GM19467 (cell line): ENCODE data around the gene FOCAD.

Source experiments
- ATAC-seq: cut with Tn5 transposase; IDR thresholded peaks from one replicate; pipeline ENCODE4 v1.9.1; 2021; ENCODE audit warnings: mild to moderate bottlenecking, moderate library complexity; ENCODE audit not compliant: unreplicated experiment

The FOCAD gene

GRCh38 chr9:20996809-20997208 is 312.8 kb downstream of the FOCAD start:
- peak; percentile 44 for ATAC-seq

- peak; percentile 81 for ATAC-seq
Measured at GRCh38 chr9:20997503-20998076, 313.5 kb downstream of the FOCAD start.

- ATAC-seq: no peak
Measured at GRCh38 chr9:21001581-21001980, 317.5 kb downstream of the FOCAD start.

- ATAC-seq: no peak
Measured at GRCh38 chr9:21002040-21002439, 318.0 kb downstream of the FOCAD start.

- ATAC-seq: no peak
Measured at GRCh38 chr9:21015129-21015815, 331.2 kb downstream of the FOCAD start.

- ATAC-seq: no peak
Measured at GRCh38 chr9:21015995-21016394, 331.9 kb downstream of the FOCAD start.

- no peak for ATAC-seq
Measured at GRCh38 chr9:21016701-21017491, 332.8 kb downstream of the FOCAD start.

- ATAC-seq: no peak
Measured at GRCh38 chr9:21018177-21018576, 334.1 kb downstream of the FOCAD start.

- no peak for ATAC-seq
Measured at GRCh38 chr9:21023861-21024260, 339.8 kb downstream of the FOCAD start.

GRCh38 chr9:21027295-21027694 is 343.2 kb downstream of the FOCAD start:
- no peak for ATAC-seq

GRCh38 chr9:21028466-21028865 is 344.4 kb downstream of the FOCAD start:
- no peak for ATAC-seq

- no peak for ATAC-seq
Measured at GRCh38 chr9:21029661-21030060, 345.6 kb downstream of the FOCAD start.

- peak; percentile 78 for ATAC-seq
Measured at GRCh38 chr9:21030389-21031035, 346.5 kb downstream of the FOCAD start.

- peak; percentile 72 for ATAC-seq
Measured at GRCh38 chr9:21031091-21031807, 347.2 kb downstream of the FOCAD start, which contains the start of gene HACD4. TSS of gene HACD4 (minus strand) at chr9:21031640. CDS start at chr9:21031590, 50 bp downstream.

GRCh38 chr9:21031808-21032183 is 347.7 kb downstream of the FOCAD start:
- no peak for ATAC-seq

- ATAC-seq: no peak
Measured at GRCh38 chr9:21037278-21037677, 353.2 kb downstream of the FOCAD start.

GRCh38 chr9:21039302-21039701 is 355.2 kb downstream of the FOCAD start:
- no peak for ATAC-seq

GRCh38 chr9:21042466-21042865 is 358.4 kb downstream of the FOCAD start:
- ATAC-seq: no peak

- ATAC-seq: no peak
Measured at GRCh38 chr9:21043841-21044240, 359.8 kb downstream of the FOCAD start.
